A549 (cell line): ENCODE results near the gene CHKB.

Experiments used
- BHLHE40 ChIP-seq: IDR thresholded peaks from 2 replicates; pipeline ENCODE4 v1.6.1; 2012; ENCODE audit warnings: low read depth, low read length, inconsistent platforms
- EP300 ChIP-seq, 2 experiments: fragments of >200 bp; sonication (Bioruptor Twin); formaldehyde crosslinking; IDR thresholded peaks; 2 replicates in 1 of 2; 3 replicates in 1 of 2; pipeline ENCODE4 v1.6.1; 2016 to 2017
- POLR2A ChIP-seq: IDR thresholded peaks from 2 replicates; pipeline ENCODE4 v1.6.1; 2012; ENCODE audit warnings: mild to moderate bottlenecking, low read length
- RAD21 ChIP-seq, 2 experiments: fragments of >200 bp in 1 of 2; sonication (Bioruptor Twin) in 1 of 2; formaldehyde crosslinking in 1 of 2; IDR thresholded peaks in 1 of 2; conservative IDR thresholded peaks in 1 of 2; 2 replicates in 1 of 2; 3 replicates in 1 of 2; pipeline ENCODE4 v1.6.1; 2012 to 2018; ENCODE audit warnings: inconsistent platforms in 1 of 2
- RCOR1 ChIP-seq: fragments of 150-350 bp; IDR thresholded peaks from 2 replicates; pipeline ENCODE4 v1.6.1; 2014; ENCODE audit warnings: antibody characterized with exemption, low read length, low read depth
- TP53 ChIP-seq: fragments of 250-450 bp; sonication (Bioruptor Pico); IDR thresholded peaks from 2 replicates; pipeline ENCODE4 v1.5.0; 2021; ENCODE audit warnings: mild to moderate bottlenecking, moderate library complexity
- TF ChIP-seq, protein P1 (sequence below): fragments of >200 bp; sonication (Bioruptor Twin); formaldehyde crosslinking; IDR thresholded peaks from 3 replicates; pipeline ENCODE4 v1.5.1; 2016
- TF ChIP-seq, protein P2 (sequence below): fragments of 450-650 bp; IDR thresholded peaks from 2 replicates; pipeline ENCODE4 v1.6.1; 2014; ENCODE audit warnings: antibody characterized with exemption

DNA sequence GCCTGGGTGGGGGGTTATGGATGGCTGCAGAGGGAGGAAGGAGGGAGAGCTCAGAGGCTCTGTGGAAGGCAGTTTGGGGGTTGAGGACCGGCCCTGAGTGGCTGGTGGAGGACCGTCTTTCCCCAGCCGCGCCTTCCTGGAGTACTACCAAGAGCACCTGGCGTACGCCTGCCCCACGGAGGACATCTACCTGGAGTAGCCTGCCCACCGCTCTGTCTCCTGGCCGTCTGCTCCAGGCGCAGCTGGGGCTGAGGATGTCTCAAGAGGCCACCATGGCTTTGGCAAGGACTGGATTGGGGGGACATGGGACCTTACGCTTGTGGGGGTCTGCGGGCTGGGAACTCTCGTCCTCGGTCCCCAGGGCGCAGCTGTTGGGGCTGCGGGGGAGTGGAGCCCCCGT lies 27.9 kb upstream of the CHKB start:
- TF ChIP-seq, protein P1, sequence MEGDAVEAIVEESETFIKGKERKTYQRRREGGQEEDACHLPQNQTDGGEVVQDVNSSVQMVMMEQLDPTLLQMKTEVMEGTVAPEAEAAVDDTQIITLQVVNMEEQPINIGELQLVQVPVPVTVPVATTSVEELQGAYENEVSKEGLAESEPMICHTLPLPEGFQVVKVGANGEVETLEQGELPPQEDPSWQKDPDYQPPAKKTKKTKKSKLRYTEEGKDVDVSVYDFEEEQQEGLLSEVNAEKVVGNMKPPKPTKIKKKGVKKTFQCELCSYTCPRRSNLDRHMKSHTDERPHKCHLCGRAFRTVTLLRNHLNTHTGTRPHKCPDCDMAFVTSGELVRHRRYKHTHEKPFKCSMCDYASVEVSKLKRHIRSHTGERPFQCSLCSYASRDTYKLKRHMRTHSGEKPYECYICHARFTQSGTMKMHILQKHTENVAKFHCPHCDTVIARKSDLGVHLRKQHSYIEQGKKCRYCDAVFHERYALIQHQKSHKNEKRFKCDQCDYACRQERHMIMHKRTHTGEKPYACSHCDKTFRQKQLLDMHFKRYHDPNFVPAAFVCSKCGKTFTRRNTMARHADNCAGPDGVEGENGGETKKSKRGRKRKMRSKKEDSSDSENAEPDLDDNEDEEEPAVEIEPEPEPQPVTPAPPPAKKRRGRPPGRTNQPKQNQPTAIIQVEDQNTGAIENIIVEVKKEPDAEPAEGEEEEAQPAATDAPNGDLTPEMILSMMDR, result no peak
- TF ChIP-seq EP300 (IDR thresholded peaks at IDR 0.05) (no peak), BHLHE40 (no peak), POLR2A (no peak), RCOR1 (no peak), TP53 (CRISPR knock-in tag) (no peak), RAD21 (conservative IDR thresholded peaks at IDR 0.05 in 1 of 2, IDR thresholded peaks at IDR 0.05 in 1 of 2) (no peak)
- TF ChIP-seq, protein P2, sequence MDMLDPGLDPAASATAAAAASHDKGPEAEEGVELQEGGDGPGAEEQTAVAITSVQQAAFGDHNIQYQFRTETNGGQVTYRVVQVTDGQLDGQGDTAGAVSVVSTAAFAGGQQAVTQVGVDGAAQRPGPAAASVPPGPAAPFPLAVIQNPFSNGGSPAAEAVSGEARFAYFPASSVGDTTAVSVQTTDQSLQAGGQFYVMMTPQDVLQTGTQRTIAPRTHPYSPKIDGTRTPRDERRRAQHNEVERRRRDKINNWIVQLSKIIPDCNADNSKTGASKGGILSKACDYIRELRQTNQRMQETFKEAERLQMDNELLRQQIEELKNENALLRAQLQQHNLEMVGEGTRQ, result no peak
